ENCODE measurements around the gene NUDT7.

- no peak for TF ChIP-seq EZH2 (IDR thresholded peaks at IDR 0.05)
- no peak for TF ChIP-seq POLR2AphosphoS5 (IDR thresholded peaks at IDR 0.05; ENCODE audit: borderline replicate concordance, low read depth, low read length)
- no peak for TF ChIP-seq FOXP2 (optimal IDR thresholded peaks at IDR 0.05; ENCODE audit: control extremely low read depth, extremely low read length, insufficient read depth)
Observed at GRCh38 chr16:77749415-77749814, 27.1 kb downstream of the NUDT7 start.

Data from SK-N-MC (cell line).